GM21447 (cell line): ENCODE data around the gene MYO9B.
"Not testable (repeated sequence)": the region's sequence is repeated elsewhere in the genome, so short reads cannot be mapped to it uniquely, and the experiment has no call there.

Source experiments
- ATAC-seq: cut with Tn5 transposase; IDR thresholded peaks from one replicate; pipeline ENCODE4 v1.9.1; 2021; ENCODE audit not compliant: unreplicated experiment

Gene MYO9B

DNA sequence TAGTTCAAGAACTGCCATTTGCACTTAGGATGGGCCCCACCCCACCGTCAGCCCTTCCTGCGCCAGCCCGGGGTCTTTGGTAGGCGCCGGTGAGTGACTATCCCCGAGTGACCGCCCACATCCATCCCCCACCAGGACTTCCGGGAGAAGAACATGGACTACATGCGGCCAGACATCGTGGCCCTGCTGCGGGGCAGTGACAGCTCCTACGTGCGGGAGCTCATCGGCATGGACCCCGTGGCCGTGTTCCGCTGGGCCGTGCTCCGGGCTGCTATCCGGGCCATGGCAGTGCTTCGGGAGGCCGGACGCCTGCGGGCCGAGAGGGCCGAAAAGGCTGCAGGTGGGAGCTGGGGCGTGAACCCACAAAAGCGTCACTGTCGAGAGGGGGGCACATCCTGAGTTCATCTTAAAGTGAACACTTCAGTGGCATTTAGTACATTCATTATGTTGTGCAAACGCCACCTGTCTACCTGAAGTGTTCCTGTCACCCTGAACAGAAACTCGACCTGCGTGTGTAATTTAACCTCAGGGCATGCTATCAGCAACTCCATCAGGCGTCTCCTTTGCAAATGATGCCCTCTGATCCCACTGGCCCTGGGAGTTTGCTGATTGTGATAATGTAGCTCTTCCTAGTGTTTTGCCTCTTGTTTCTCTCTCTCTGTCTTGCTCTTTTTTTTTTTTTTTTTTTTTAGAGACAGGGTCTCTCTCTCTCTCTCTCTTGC is 97.2 kb downstream of the MYO9B start:
- ATAC-seq: no peak

- ATAC-seq: no peak
Measured at GRCh38 chr19:17178291-17178690, 102.7 kb downstream of the MYO9B start.

DNA sequence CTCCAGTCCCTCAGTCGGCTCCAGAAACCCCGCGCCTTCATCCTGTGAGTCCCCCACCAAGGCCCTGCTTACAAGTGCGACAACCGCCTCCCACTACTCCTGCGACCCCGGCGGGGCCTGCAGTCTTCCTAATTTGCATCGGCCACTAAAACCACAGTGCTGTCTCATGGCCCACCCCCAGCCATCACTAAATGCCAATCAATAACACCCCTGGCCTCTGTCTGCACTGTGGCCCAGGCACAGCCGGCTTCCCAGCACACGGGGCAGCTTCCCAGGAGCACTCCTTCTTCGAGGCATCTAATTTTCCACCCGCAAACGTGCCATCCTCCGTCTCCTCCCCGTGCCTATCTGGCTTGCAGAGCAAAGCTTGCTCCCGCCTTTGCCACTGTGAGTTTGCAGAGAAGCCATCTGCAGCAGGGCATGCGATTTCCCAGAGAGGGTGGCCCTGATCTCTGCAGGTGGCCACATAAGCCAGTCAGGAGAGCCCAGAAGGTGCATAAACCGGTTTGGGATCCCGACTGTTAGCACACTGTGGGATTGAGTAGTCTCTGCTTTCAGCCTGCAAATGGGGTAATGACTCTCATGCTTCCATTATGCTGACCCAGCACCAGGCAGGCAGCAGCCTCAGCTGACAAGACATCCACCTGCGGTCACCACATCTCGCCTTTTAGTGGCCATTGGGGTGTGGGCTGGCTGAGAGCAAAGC is 105.6 kb downstream of the MYO9B start:
- ATAC-seq: no peak

- ATAC-seq: no peak
Measured at GRCh38 chr19:17183271-17183761, 107.7 kb downstream of the MYO9B start.

DNA sequence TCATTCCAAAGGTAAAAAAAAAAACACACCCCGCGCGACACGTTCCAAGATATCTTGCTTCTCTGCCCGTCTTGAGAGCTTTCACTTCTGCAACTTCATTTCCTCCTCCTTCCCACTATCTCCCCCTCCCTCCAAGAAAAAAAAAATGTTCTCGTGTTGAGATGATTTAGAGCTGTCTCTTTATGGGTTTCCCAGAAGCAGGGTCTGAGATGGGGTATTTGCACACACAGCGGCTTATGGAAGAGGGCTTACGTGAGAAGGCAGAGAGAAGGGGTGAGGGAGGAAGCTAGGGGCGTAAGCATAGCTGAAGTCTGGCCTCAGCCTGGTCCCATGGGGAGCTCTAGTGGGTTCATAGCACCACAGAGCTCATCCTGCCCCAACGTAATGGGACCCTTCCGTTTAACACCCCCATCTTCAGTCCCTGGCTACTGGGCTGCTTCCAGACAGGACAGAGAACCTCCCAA is 108.3 kb downstream of the MYO9B start:
- ATAC-seq: peak; percentile 57

- ATAC-seq: peak; percentile 44
Measured at GRCh38 chr19:17184371-17184841, 108.8 kb downstream of the MYO9B start.

DNA sequence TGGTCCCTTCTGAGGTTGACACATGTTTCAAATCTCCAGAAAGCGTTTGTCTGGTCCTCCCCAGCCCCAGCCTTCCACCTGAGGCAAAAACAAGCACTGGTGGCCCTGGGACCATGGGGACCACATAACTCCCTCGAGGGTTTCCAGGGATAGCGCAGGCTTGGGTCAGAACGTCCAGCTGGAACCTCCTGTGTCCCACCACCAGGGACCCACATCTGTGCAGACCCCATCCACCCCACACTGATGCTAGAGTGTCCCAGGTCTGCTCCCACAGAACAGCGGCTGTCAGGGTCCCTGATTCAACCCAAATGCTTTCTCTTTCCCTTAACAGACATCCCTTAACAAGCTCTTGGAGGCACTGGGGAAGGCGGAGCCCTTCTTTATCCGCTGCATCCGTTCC is 110.0 kb downstream of the MYO9B start:
- ATAC-seq: no peak

GRCh38 chr19:17191736-17192135 is 116.2 kb downstream of the MYO9B start:
- ATAC-seq: not testable (repeated sequence)

- no peak for ATAC-seq
Measured at GRCh38 chr19:17192751-17193150, 117.2 kb downstream of the MYO9B start.

DNA sequence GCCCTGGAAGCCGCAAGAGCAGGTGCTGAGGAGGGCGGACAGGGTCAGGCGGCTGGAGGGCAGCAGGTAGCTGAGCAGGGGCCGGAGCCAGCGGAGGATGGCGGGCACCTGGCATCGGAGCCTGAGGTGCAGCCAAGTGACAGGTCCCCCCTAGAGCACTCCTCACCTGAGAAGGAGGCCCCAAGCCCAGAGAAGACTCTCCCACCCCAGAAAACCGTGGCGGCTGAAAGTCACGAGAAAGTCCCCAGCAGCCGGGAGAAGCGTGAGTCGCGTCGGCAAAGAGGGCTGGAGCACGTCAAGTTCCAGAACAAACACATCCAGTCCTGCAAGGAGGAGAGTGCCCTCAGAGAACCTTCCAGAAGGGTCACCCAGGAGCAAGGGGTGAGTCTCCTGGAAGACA is 119.0 kb downstream of the MYO9B start:
- no peak for ATAC-seq

GRCh38 chr19:17195106-17195505 is 119.5 kb downstream of the MYO9B start:
- ATAC-seq: no peak

DNA sequence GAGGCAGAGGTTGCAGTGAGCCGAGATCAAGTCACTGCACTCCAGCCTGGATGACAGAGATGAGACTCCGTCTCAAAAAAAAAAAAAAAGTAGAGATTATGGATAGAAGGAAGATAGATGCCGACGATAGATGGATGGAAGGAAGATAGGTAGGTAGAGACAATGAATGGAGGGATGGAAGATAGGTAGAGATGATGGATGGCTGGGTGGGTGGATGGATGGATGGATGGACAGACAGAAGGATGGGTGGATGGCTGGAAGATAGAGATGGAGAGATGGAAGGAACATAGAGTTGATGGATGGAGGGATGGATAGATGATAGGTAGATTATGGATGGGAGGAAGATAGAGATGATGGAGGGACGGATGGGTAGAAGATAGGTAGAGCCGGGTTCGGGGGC is 121.0 kb downstream of the MYO9B start:
- ATAC-seq: no peak

DNA sequence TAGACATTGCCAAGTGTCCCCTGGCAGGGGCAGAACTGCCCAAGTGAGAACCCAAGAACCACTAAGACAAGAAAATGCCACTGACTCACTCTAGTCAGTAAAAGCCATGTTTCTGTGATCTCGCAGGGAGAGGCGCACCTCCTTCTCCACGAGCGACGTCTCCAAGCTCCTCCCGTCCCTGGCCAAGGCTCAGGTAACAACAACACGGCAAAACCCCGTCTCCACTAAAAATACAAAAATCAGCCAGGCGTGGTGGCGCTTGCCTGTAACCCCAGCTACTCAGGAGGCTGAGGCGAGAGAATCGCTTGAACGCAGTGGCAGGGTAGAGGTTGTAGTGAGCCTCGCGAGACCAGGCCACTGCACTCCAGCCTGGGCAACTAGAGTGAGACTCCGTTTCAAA is 122.1 kb downstream of the MYO9B start:
- ATAC-seq: no peak

DNA sequence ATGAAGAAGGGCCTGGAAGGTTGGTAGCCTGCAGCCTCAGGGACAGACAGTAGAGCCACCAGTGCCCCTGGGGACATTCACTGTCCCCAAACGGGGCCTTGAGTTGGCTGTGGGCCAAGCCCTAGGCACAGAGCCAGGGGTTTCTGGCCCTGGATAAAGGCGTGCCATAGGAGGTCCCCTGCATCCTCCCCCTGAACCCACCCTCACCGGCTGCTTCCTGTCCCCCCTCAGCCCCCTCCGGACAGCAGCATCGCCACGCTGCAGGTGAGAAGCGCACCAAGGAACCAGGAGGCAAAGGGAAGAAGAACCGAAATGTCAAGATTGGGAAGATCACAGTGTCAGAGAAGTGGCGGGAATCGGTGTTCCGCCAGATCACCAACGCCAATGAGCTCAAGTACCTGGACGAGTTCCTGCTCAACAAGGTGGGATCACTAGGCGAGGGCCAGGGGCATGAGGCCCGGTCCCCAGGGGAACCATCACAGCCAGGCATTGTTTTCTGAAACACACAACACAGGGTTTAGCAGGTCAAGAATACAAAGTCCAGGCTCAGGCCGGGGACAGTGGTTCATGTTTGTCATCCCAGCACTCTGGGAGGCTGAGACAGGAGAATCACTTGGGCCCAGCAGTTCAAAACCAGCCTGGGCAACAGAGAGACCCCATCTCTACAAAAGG is 125.0 kb downstream of the MYO9B start:
- no peak for ATAC-seq

DNA sequence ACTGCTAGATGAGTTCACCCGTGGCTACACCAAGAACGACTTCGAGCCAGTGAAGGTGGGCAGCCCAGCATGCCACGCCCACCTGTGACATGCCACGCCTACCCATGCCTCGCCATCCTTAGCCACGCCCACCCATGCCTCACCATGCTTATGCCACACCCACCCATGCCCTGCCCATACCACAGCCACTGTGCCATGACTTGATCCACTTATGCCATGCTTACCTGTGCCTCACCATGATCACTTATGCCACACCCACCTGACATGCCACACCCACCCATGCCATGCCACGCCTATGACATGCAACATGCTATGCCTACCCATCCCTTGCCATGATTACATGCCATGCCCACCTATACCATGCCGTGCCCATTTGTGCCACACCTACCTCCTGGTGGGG is 126.7 kb downstream of the MYO9B start:
- ATAC-seq: no peak

DNA sequence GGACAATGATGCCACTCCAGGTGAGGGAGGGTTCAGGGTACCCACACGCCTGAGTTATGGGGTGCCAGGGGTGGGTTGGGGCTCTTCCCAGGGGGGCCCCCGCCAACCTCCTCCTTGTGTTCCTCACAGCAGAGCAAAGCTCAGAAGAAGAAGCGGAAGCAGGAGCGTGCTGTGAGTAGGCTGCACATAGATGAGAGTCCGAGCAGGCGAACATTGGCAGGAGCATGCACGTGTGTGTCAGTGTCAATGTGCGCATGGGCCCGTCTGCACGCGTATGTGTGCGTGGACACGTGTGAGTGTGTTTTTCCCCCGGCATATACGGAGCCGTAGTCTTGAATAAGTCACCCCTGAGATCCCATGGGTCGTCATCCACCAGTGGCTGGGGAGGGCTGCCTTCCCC is 127.1 kb downstream of the MYO9B start:
- no peak for ATAC-seq

GRCh38 chr19:17205237-17206140 is 129.9 kb downstream of the MYO9B start:
- no peak for ATAC-seq

DNA sequence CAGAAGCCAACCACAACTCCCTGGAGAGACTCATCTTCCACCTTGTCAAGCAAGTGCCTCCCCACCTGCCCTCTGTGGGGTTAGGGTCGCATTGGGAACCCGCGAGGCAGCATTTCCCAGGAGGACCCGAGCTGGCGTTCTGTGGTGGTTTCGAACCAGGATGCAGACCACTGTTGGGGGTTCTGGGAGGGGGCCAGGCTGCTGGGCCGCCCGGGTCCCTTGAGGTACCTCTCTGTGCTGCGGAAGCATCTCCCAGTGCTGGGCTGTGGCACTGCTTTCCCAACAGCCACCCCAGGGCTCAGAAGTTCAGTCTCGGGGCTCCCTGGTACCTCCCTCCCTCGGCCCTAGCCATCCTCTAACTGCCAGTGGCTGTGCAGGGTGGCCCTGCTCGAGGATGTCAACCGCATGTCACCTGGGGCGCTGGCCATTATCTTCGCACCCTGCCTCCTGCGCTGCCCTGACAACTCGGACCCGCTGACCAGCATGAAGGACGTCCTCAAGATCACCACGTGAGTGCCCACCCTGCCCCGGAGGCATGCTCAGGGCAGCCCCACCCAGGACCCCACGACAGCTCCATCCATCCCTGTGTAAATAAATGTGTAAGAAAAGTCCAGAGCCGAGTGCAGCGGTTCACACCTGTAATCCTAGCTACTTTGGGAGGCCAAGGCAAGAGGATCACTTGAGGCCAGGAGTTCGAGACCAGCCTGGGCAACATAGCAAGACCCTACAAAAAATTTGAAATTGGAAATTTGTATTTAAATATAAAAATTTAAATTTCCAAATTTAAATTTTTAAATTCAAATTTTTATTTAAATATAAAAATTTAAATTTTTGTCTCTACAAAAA is 131.4 kb downstream of the MYO9B start:
- no peak for ATAC-seq

DNA sequence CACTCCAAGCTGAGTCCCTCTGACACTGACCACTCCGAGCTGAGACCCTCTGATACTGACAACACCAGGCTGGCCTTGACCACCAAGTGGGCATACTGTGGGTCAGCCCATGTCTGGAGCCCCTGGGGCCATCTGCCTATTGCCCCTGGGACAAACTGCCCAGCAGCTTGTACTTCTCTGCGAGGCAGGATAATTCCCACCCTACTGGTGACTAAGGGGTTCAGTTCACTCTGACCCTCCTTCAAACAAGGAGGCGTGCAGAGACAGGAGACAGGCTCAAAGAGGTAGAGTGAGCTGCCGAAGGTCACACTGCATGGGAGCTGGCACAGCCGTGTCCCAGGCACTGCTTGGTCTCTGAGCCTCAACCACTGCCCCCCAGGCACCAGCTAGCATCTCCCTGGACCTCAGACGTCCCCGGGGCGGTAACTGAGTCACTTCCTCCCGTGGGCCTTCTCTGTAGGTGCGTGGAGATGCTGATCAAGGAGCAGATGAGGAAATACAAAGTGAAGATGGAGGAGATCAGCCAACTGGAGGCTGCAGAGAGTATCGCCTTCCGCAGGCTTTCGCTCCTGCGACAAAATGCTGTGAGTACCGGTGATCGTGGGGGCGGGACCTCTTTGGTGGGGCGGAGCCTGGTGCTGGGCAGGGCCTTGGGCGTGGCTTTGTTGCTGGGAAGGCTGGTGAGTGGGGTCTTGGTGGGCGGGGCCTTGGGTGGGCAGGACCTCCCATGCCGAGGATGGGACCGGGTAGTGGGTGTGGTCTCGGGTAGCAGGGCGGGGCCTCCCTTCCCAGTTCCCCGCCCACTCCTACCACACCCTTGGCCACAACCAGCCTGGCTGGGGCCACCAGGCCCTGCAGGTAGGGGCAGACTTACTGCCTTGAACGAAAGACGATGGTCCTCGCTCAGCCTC is 133.8 kb downstream of the MYO9B start:
- no peak for ATAC-seq
